ENCODE data around the gene ANKRD13C.

ANKRD13C gene

GRCh38 chr1:70336050-70336449 is 18.5 kb downstream of the ANKRD13C start:
- H3K9me3 ChIP-seq (ENCODE audit: control insufficient read depth, low read length): no peaks in the 10 kb centered on the region
- no peaks in the 10 kb centered on the region for H3K36me3 ChIP-seq (ENCODE audit: control insufficient read depth, insufficient read depth, low read length)
- no peaks in the 10 kb centered on the region for H3K27me3 ChIP-seq (ENCODE audit: control insufficient read depth, insufficient read depth, low read length, poor library complexity, severe bottlenecking)
- H3K27ac ChIP-seq (ENCODE audit: insufficient read depth, low read depth, low read length, poor library complexity, severe bottlenecking): no peak overlapping the region
- H3K4me3 ChIP-seq (ENCODE audit: insufficient read depth, low read depth, low read length): no peak overlapping the region
- no peaks in the 10 kb centered on the region for H3K4me1 ChIP-seq (ENCODE audit: control insufficient read depth, insufficient read depth, low read length)

DNA sequence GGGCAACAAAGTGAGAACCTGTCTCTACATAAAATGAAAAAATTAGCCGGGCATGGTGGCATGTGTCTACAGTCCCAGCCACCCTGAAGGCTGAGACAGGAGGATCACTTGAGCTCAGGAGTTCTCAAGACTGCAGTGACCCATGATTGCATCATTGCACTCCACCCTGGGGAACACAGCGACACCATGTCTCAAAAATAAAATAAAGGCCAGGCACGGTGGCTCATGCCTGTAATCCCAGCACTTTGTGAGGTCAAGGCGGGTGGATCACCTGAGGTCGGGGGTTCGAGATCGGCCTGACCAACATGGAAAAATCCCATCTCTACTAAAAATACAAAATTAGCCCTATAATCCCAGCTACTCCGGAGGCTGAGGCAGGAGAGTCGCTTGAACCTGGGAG is 20.1 kb downstream of the ANKRD13C start:
- Histone ChIP-seq H3K4me1 (ENCODE audit: control insufficient read depth, insufficient read depth, low read length) (no peaks in the 10 kb centered on the region), H3K27me3 (ENCODE audit: control insufficient read depth, insufficient read depth, low read length, poor library complexity, severe bottlenecking) (no peaks in the 10 kb centered on the region), H3K27ac (ENCODE audit: insufficient read depth, low read depth, low read length, poor library complexity, severe bottlenecking) (no peak overlapping the region), H3K9me3 (ENCODE audit: control insufficient read depth, low read length) (no peaks in the 10 kb centered on the region), H3K4me3 (ENCODE audit: insufficient read depth, low read depth, low read length) (no peak overlapping the region), H3K36me3 (ENCODE audit: control insufficient read depth, insufficient read depth, low read length) (no peaks in the 10 kb centered on the region)
- WGBS, 2 experiments: 92 to 94% methylated on average over 8 to 9 of the region's 9 CpGs

DNA sequence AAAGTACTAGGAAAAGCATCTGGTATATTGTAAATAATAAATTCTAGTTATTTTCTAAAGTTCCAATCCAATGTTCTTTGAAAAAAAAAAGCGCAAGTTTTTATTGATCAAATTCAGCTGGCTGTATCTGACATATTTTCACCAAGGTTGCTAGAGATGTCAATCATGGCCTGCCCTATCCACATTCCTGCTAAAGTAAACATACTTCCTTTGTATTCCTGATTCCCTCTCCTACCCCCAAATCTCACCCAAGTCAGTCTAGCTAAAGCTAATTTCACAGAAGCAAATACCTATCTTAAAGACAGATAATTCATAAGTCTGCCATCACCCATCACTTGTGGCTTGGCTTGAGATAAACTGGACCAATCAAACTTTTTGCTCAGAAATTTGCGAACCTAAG is 21.3 kb downstream of the ANKRD13C start:
- Histone ChIP-seq H3K27ac (ENCODE audit: insufficient read depth, low read depth, low read length, poor library complexity, severe bottlenecking) (no peak overlapping the region), H3K4me1 (ENCODE audit: control insufficient read depth, insufficient read depth, low read length) (no peaks in the 10 kb centered on the region), H3K27me3 (ENCODE audit: control insufficient read depth, insufficient read depth, low read length, poor library complexity, severe bottlenecking) (no peaks in the 10 kb centered on the region), H3K9me3 (ENCODE audit: control insufficient read depth, low read length) (no peaks in the 10 kb centered on the region), H3K4me3 (ENCODE audit: insufficient read depth, low read depth, low read length) (no peak overlapping the region), H3K36me3 (ENCODE audit: control insufficient read depth, insufficient read depth, low read length) (no peaks in the 10 kb centered on the region)
- WGBS, 2 experiments: 95 to 98% methylated on average over 2 of the region's 2 CpGs

DNA sequence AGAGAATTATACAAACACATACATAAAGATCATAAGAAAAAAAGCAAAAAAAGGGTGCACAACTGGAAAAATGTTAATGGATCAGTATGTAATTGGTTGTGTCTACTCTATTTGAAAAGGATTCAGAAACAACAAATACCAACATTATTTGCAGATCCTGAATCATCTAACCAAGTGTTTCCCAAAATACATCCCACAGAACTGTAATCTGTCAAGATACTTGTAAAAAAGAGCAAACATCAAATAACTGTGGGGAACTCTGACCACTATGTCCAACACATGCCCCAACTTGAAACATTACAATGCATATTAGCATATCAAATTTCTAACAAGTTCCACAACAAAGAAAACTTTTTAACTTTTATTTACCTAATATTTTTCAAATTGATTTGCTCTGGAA is 22.6 kb downstream of the ANKRD13C start:
- H3K9me3 ChIP-seq (ENCODE audit: control insufficient read depth, low read length): no peaks in the 10 kb centered on the region
- H3K27ac ChIP-seq (ENCODE audit: insufficient read depth, low read depth, low read length, poor library complexity, severe bottlenecking): no peak overlapping the region
- H3K27me3 ChIP-seq (ENCODE audit: control insufficient read depth, insufficient read depth, low read length, poor library complexity, severe bottlenecking): no peaks in the 10 kb centered on the region
- no peak overlapping the region for H3K4me3 ChIP-seq (ENCODE audit: insufficient read depth, low read depth, low read length)
- H3K36me3 ChIP-seq (ENCODE audit: control insufficient read depth, insufficient read depth, low read length): no peaks in the 10 kb centered on the region
- no peaks in the 10 kb centered on the region for H3K4me1 ChIP-seq (ENCODE audit: control insufficient read depth, insufficient read depth, low read length)

GRCh38 chr1:70327306-70328076 is 27.0 kb downstream of the ANKRD13C start:
- Histone ChIP-seq H3K4me3 (ENCODE audit: insufficient read depth, low read depth, low read length) (no peak overlapping the region), H3K4me1 (ENCODE audit: control insufficient read depth, insufficient read depth, low read length) (no peaks in the 10 kb centered on the region), H3K27ac (ENCODE audit: insufficient read depth, low read depth, low read length, poor library complexity, severe bottlenecking) (no peak overlapping the region), H3K27me3 (ENCODE audit: control insufficient read depth, insufficient read depth, low read length, poor library complexity, severe bottlenecking) (no peaks in the 10 kb centered on the region), H3K9me3 (ENCODE audit: control insufficient read depth, low read length) (no peaks in the 10 kb centered on the region), H3K36me3 (ENCODE audit: control insufficient read depth, insufficient read depth, low read length) (no peaks in the 10 kb centered on the region)
- WGBS, 2 experiments: 89 to 94% methylated on average over 6 to 7 of the region's 7 CpGs

DNA sequence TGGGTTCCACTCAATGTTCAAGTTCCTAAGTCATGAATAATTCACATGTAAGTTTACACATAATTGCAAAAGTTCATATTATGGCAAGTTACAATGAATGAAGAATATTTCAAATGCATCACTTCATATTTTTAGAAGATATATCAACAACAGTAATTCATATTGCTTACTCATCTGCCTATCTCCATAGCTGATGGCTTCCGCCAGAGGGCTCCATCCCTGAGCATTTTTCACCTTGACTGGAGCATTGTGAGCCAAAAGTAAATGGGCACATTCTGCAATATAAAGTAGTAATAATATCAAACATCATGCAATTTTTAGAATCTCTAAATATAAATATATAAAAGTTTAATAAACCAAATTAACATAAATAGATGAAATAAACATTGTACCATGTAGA is 29.8 kb downstream of the ANKRD13C start:
- H3K4me1 ChIP-seq (ENCODE audit: control insufficient read depth, insufficient read depth, low read length): no peaks in the 10 kb centered on the region
- no peak overlapping the region for H3K27ac ChIP-seq (ENCODE audit: insufficient read depth, low read depth, low read length, poor library complexity, severe bottlenecking)
- no peaks in the 10 kb centered on the region for H3K36me3 ChIP-seq (ENCODE audit: control insufficient read depth, insufficient read depth, low read length)
- H3K27me3 ChIP-seq (ENCODE audit: control insufficient read depth, insufficient read depth, low read length, poor library complexity, severe bottlenecking): no peaks in the 10 kb centered on the region
- 93 to 100% methylated on average over 1 of the region's 1 CpG for WGBS, 2 experiments
- H3K4me3 ChIP-seq (ENCODE audit: insufficient read depth, low read depth, low read length): no peak overlapping the region
- H3K9me3 ChIP-seq (ENCODE audit: control insufficient read depth, low read length): no peaks in the 10 kb centered on the region

GRCh38 chr1:70319750-70320149 is 34.8 kb downstream of the ANKRD13C start:
- no peaks in the 10 kb centered on the region for H3K9me3 ChIP-seq (ENCODE audit: control insufficient read depth, low read length)
- no peaks in the 10 kb centered on the region for H3K4me1 ChIP-seq (ENCODE audit: control insufficient read depth, insufficient read depth, low read length)
- no peak overlapping the region for H3K4me3 ChIP-seq (ENCODE audit: insufficient read depth, low read depth, low read length)
- H3K36me3 ChIP-seq (ENCODE audit: control insufficient read depth, insufficient read depth, low read length): no peaks in the 10 kb centered on the region
- no peaks in the 10 kb centered on the region for H3K27me3 ChIP-seq (ENCODE audit: control insufficient read depth, insufficient read depth, low read length, poor library complexity, severe bottlenecking)
- H3K27ac ChIP-seq (ENCODE audit: insufficient read depth, low read depth, low read length, poor library complexity, severe bottlenecking): no peak overlapping the region

GRCh38 chr1:70318191-70318590 is 36.3 kb downstream of the ANKRD13C start:
- WGBS, 2 experiments: 92 to 100% methylated on average over 1 of the region's 1 CpG

GRCh38 chr1:70317087-70317486 is 37.4 kb downstream of the ANKRD13C start:
- no peak overlapping the region for H3K27ac ChIP-seq (ENCODE audit: insufficient read depth, low read depth, low read length, poor library complexity, severe bottlenecking)
- H3K36me3 ChIP-seq (ENCODE audit: control insufficient read depth, insufficient read depth, low read length): no peaks in the 10 kb centered on the region
- no peaks in the 10 kb centered on the region for H3K9me3 ChIP-seq (ENCODE audit: control insufficient read depth, low read length)
- no peak overlapping the region for H3K4me3 ChIP-seq (ENCODE audit: insufficient read depth, low read depth, low read length)
- H3K27me3 ChIP-seq (ENCODE audit: control insufficient read depth, insufficient read depth, low read length, poor library complexity, severe bottlenecking): no peaks in the 10 kb centered on the region
- 97 to 98% methylated on average over 3 of the region's 3 CpGs for WGBS, 2 experiments
- no peaks in the 10 kb centered on the region for H3K4me1 ChIP-seq (ENCODE audit: control insufficient read depth, insufficient read depth, low read length)

More at GRCh38 chr1:70318191-70318590, 36.3 kb downstream of the ANKRD13C start:
- H3K27me3 ChIP-seq (ENCODE audit: control insufficient read depth, insufficient read depth, low read length, poor library complexity, severe bottlenecking): no peaks in the 10 kb centered on the region
- no peaks in the 10 kb centered on the region for H3K9me3 ChIP-seq (ENCODE audit: control insufficient read depth, low read length)
- no peak overlapping the region for H3K27ac ChIP-seq (ENCODE audit: insufficient read depth, low read depth, low read length, poor library complexity, severe bottlenecking)
- H3K4me3 ChIP-seq (ENCODE audit: insufficient read depth, low read depth, low read length): no peak overlapping the region
- H3K4me1 ChIP-seq (ENCODE audit: control insufficient read depth, insufficient read depth, low read length): no peaks in the 10 kb centered on the region
- H3K36me3 ChIP-seq (ENCODE audit: control insufficient read depth, insufficient read depth, low read length): no peaks in the 10 kb centered on the region

GRCh38 chr1:70315782-70316181 is 38.7 kb downstream of the ANKRD13C start:
- 97 to 100% methylated on average over 1 of the region's 1 CpG for WGBS, 2 experiments
- no peaks in the 10 kb centered on the region for H3K9me3 ChIP-seq (ENCODE audit: control insufficient read depth, low read length)
- H3K27me3 ChIP-seq (ENCODE audit: control insufficient read depth, insufficient read depth, low read length, poor library complexity, severe bottlenecking): no peaks in the 10 kb centered on the region
- H3K27ac ChIP-seq (ENCODE audit: insufficient read depth, low read depth, low read length, poor library complexity, severe bottlenecking): no peak overlapping the region
- no peaks in the 10 kb centered on the region for H3K36me3 ChIP-seq (ENCODE audit: control insufficient read depth, insufficient read depth, low read length)
- no peaks in the 10 kb centered on the region for H3K4me1 ChIP-seq (ENCODE audit: control insufficient read depth, insufficient read depth, low read length)
- H3K4me3 ChIP-seq (ENCODE audit: insufficient read depth, low read depth, low read length): no peak overlapping the region

All from ectodermal cell (in vitro differentiated cells).